Endothelial cell of umbilical vein (primary cell): ENCODE measurements around the gene RAB17. TPM values are rescaled to one million over a fixed set of nuclear protein-coding genes. Genes with fewer than 3 reads are reported as not detected.

ENCODE experiments used
- BruUV-seq: library from RNA; stranded (reverse); fragments of 400-500 nt; replicated peaks from 2 replicates; lab custom pipeline; 2021; lab: Mats Ljungman, UMichigan
- CTCF ChIA-PET: fragments of 300-600, 350-600 bp; sonication (Branson Sonifier 250); formaldehyde crosslinking; loops from one replicate; lab custom pipeline; 2021; ENCODE audit warnings: antibody characterized with exemption, inconsistent platforms; lab: Charles Lee
- POLR2A ChIA-PET: fragments of 300-600, 350-600 bp; sonication (Branson Sonifier 250); formaldehyde crosslinking; loops from one replicate; lab custom pipeline; 2021; ENCODE audit warnings: antibody characterized with exemption, inconsistent platforms; lab: Charles Lee
- DNase-seq: peaks from one replicate; pipeline ENCODE4 v3.0.0-alpha.2; 2011; ENCODE audit warnings: low read depth, low spot score
- FAIRE-seq: peaks from 2 replicates; lab custom pipeline; 2011; peaks lifted over from hg19 to GRCh38; lab: Jason Lieb, UNC
- H2AFZ ChIP-seq: 2 replicates; pipeline ENCODE4 v1.6.0; 2012; ENCODE audit warnings: low read depth, low read length, control low read depth, inconsistent platforms
- H3K27ac ChIP-seq: 2 replicates; pipeline ENCODE4 v1.5.1; 2011; ENCODE audit warnings: low read depth, mild to moderate bottlenecking, control low read depth, low read length, moderate library complexity; ENCODE audit not compliant: insufficient read depth
- H3K27me3 ChIP-seq, 2 experiments: 2 replicates each; pipeline versions ENCODE4 v1.6.0 to v1.6.1; 2011; ENCODE audit warnings: low read length in 2 of 2, mixed read lengths in 1 of 2; ENCODE audit not compliant: control insufficient read depth in 2 of 2, insufficient read depth in 2 of 2
- H3K36me3 ChIP-seq, 2 experiments: 2 replicates in 1 of 2; 3 replicates in 1 of 2; pipeline ENCODE4 v1.5.1; 2011; ENCODE audit warnings: low read length in 2 of 2, mild to moderate bottlenecking in 1 of 2, moderate library complexity in 1 of 2; ENCODE audit not compliant: control insufficient read depth in 2 of 2, insufficient read depth in 2 of 2; ENCODE audit errors: extremely low read depth in 1 of 2
- H3K4me1 ChIP-seq: 3 replicates; pipeline ENCODE4 v1.5.1; 2011; ENCODE audit warnings: mild to moderate bottlenecking, low read length; ENCODE audit not compliant: control insufficient read depth, insufficient read depth; ENCODE audit errors: extremely low read depth
- H3K4me2 ChIP-seq: 2 replicates; pipeline ENCODE4 v1.6.1; 2011; ENCODE audit warnings: low read length, control low read depth, mixed read lengths; ENCODE audit not compliant: insufficient read depth
- H3K4me3 ChIP-seq, 3 experiments: fragments of 200-600 bp in 1 of 3; sonication (generic), shearing (Covaris generic) in 1 of 3; replicated peaks in 1 of 3; 2 replicates each; pipeline ENCODE4 v1.5.1; 2011 to 2016; ENCODE audit warnings: control low read depth in 3 of 3, low read length in 3 of 3, mild to moderate bottlenecking in 2 of 3, inconsistent platforms in 1 of 3, low read depth in 1 of 3, moderate library complexity in 1 of 3; ENCODE audit not compliant: insufficient read depth in 1 of 3
- H3K79me2 ChIP-seq: 2 replicates; pipeline ENCODE4 v1.6.0; 2012; ENCODE audit warnings: low read length, inconsistent platforms; ENCODE audit not compliant: control insufficient read depth, insufficient read depth
- H3K9ac ChIP-seq: replicated peaks from 2 replicates; pipeline ENCODE3; 2011; ENCODE audit warnings: low read length, control low read depth; ENCODE audit not compliant: insufficient read depth; ENCODE audit errors: extremely low read depth
- H3K9me1 ChIP-seq: replicated peaks from 3 replicates; pipeline ENCODE4 v1.6.0; 2011; ENCODE audit warnings: mild to moderate bottlenecking, low read length; ENCODE audit not compliant: control insufficient read depth, insufficient read depth; ENCODE audit errors: extremely low read depth
- H3K9me3 ChIP-seq: replicated peaks from 2 replicates; pipeline ENCODE4 v1.5.1; 2012; ENCODE audit warnings: low read length, inconsistent platforms; ENCODE audit not compliant: control insufficient read depth, insufficient read depth
- H4K20me1 ChIP-seq: replicated peaks from 2 replicates; pipeline ENCODE3; 2011; ENCODE audit warnings: mild to moderate bottlenecking, low read length; ENCODE audit not compliant: control insufficient read depth, insufficient read depth; ENCODE audit errors: extremely low read depth
- EZH2 ChIP-seq: IDR thresholded peaks from 2 replicates; pipeline ENCODE4 v1.6.1; 2012; ENCODE audit warnings: borderline replicate concordance, low read depth, mild to moderate bottlenecking, moderate library complexity, low read length, inconsistent platforms; ENCODE audit not compliant: severe bottlenecking
- FOS ChIP-seq: IDR thresholded peaks from 2 replicates; pipeline ENCODE4 v1.6.1; 2011; ENCODE audit warnings: mild to moderate bottlenecking, low read length, moderate library complexity, borderline replicate concordance; ENCODE audit not compliant: insufficient read depth
- GATA2 ChIP-seq: IDR thresholded peaks from 2 replicates; pipeline ENCODE4 v1.7.0; 2011; ENCODE audit warnings: low read depth, mild to moderate bottlenecking, moderate library complexity, mixed read lengths, low read length; ENCODE audit not compliant: insufficient read length, insufficient read depth
- JUN ChIP-seq: IDR thresholded peaks from 2 replicates; pipeline ENCODE4 v1.6.1; 2011; ENCODE audit warnings: borderline replicate concordance, low read depth; ENCODE audit not compliant: insufficient read length, insufficient read depth
- MAX ChIP-seq: IDR thresholded peaks from 2 replicates; pipeline ENCODE4 v1.6.1; 2011; ENCODE audit not compliant: insufficient read depth, insufficient read length
- MYC ChIP-seq: IDR thresholded peaks from one replicate; pipeline ENCODE4 v1.6.1; 2011; ENCODE audit warnings: mild to moderate bottlenecking, low read depth, low read length
- POLR2A ChIP-seq: IDR thresholded peaks from 2 replicates; pipeline ENCODE4 v1.6.1; 2012; ENCODE audit warnings: low read depth, mild to moderate bottlenecking, control low read depth, low read length
- POLR2AphosphoS5 ChIP-seq: IDR thresholded peaks from 2 replicates; pipeline ENCODE4 v1.6.1; 2012; ENCODE audit warnings: low read depth, mild to moderate bottlenecking, control low read depth, low read length, moderate library complexity; ENCODE audit not compliant: insufficient read depth
- dilution Hi-C: fragments of 300-500 bp; cut with MboI; formaldehyde crosslinking; loops from one replicate; pipeline ENCODE4 v1.15.0; 2019; ENCODE audit warnings: low sequenced_read_pairs; ENCODE audit not compliant: extremely low pct_ligation_motif_present
- intact Hi-C: fragments of 100-400 bp; cut with micrococcal nuclease; formaldehyde crosslinking; loops from one replicate; pipeline ENCODE4 v1.10.0; 2022
- polyA plus RNA-seq, 4 experiments: library from polyadenylated mRNA; depleted of rRNA in 3 of 4; stranded (reverse) in 3 of 4; unstranded in 1 of 4; fragments of >200 nt; gene quantifications; 2 replicates each; pipeline versions ENCODE4 v1.2.1 to v1.2.3, GENCODE V29; 2011 to 2012; ENCODE audit warnings: missing spikeins in 1 of 4
- total RNA-seq: library from RNA; stranded (reverse); gene quantifications from 2 replicates; pipeline ENCODE4 v1.2.3, GENCODE V29; 2021
- TF ChIP-seq, protein P1 (sequence below), 2 donors: IDR thresholded peaks; 1 replicate in 1 of 2; 2 replicates in 1 of 2; pipeline ENCODE4 v1.5.1; 2011; ENCODE audit warnings: low read length in 2 of 2, mild to moderate bottlenecking in 2 of 2, moderate library complexity in 2 of 2, control low read depth in 1 of 2, inconsistent platforms in 1 of 2, low read depth in 1 of 2; ENCODE audit not compliant: insufficient read depth in 1 of 2; ENCODE audit errors: extremely low read depth in 1 of 2

The RAB17 gene
- total and polyA plus RNA-seq, 2 donors (not counting 3 experiments of a cell fraction or from before 2014, with no cell fraction given), result 0.41 to 0.77 TPM

DNA sequence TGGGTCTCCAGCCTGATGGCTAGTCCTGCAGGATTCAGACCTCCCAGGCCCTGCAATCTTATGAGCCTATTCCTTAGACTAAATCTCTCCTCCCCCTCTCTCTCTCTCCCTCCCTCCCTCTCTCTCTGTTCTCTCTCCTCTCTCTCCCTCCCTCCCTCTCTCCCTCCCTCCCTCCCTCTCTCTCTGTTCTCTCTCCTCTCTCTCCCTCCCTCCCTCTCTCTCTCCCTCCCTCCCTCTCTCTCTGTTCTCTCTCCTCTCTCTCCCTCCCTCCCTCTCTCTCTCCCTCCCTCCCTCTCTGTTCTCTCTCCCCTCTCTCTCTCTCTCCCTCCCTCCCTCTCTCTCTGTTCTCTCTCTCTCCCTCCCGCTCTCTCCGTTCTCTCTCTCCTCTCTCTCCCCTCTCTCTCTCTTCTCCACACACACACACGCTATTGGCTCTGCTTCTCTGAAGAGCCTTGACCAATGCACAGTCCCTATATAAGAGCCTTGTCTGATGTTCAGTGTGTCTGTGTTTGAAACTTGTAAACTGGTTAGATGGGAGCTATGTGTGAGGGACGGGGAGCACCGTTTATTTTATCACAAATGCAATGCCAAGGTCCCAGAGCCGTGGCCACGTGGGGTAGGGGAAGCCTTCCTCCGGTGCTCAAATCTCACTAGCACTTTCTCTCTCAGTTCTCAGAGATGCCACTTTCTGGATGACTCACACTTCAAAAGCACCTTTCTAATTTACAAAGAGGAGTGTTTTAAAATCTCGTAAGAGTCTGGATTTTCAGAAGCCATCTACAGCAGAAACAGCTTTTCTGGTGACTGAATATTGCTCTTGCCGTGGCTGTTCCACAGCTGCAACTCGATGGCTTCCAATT, 33.5 kb downstream of the RAB17 start:
- no peaks in the 10 kb centered on the region for H3K79me2 ChIP-seq
- FAIRE-seq (no peak), DNase-seq (no peak)
- H3K9me3 ChIP-seq, result no peaks in the 10 kb centered on the region
- no peak overlapping the region for H3K27ac ChIP-seq
- no peak overlapping the region for H3K4me2 ChIP-seq
- intact Hi-C loops, result no loop called here
- no peaks in the 10 kb centered on the region for H4K20me1 ChIP-seq
- H3K36me3 ChIP-seq, result no peaks in the 10 kb centered on the region
- H2AFZ ChIP-seq, result no peak overlapping the region
- no peak for TF ChIP-seq EZH2
- TF ChIP-seq FOS, result no peak
- no peak for TF ChIP-seq JUN
- TF ChIP-seq, protein P1, sequence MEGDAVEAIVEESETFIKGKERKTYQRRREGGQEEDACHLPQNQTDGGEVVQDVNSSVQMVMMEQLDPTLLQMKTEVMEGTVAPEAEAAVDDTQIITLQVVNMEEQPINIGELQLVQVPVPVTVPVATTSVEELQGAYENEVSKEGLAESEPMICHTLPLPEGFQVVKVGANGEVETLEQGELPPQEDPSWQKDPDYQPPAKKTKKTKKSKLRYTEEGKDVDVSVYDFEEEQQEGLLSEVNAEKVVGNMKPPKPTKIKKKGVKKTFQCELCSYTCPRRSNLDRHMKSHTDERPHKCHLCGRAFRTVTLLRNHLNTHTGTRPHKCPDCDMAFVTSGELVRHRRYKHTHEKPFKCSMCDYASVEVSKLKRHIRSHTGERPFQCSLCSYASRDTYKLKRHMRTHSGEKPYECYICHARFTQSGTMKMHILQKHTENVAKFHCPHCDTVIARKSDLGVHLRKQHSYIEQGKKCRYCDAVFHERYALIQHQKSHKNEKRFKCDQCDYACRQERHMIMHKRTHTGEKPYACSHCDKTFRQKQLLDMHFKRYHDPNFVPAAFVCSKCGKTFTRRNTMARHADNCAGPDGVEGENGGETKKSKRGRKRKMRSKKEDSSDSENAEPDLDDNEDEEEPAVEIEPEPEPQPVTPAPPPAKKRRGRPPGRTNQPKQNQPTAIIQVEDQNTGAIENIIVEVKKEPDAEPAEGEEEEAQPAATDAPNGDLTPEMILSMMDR (IDR thresholded peaks at IDR 0.05; ENCODE audit: extremely low read depth in 1 of 2, insufficient read depth in 1 of 2, low read depth in 1 of 2, low read length in 2 of 2), result no peak
- no peak for TF ChIP-seq MYC
- TF ChIP-seq POLR2A, result no peak
- TF ChIP-seq GATA2, result no peak
- TF ChIP-seq MAX, result no peak
- TF ChIP-seq POLR2AphosphoS5, result no peak
- ChIA-PET CTCF (no interaction called here), POLR2A (no interaction called here)
- no peaks in the 10 kb centered on the region for H3K4me1 ChIP-seq
- no peak overlapping the region for H3K4me3 ChIP-seq
- no peaks in the 10 kb centered on the region for H3K9me1 ChIP-seq
- dilution Hi-C loops, result no loop called here
- H3K27me3 ChIP-seq, result peaks cover 4 to 7% of the 10 kb centered on the region in 2 experiments
- no TSS peak for BruUV-seq
- H3K9ac ChIP-seq, result no peak overlapping the region
